HG03439 (cell line): Measurements from ENCODE around the gene NLRP7.
"Not testable (repeated sequence)": the region's sequence is repeated elsewhere in the genome, so short reads cannot be mapped to it uniquely, and the experiment has no call there.

ENCODE experiments used
- ATAC-seq: cut with Tn5 transposase; IDR thresholded peaks from one replicate; pipeline ENCODE4 v1.9.1; 2021; ENCODE audit warnings: mild to moderate bottlenecking, moderate library complexity; ENCODE audit not compliant: unreplicated experiment

NLRP7 gene

GRCh38 chr19:54919646-54920563 is 27.4 kb downstream of the NLRP7 start:
- ATAC-seq: not testable (repeated sequence)

DNA sequence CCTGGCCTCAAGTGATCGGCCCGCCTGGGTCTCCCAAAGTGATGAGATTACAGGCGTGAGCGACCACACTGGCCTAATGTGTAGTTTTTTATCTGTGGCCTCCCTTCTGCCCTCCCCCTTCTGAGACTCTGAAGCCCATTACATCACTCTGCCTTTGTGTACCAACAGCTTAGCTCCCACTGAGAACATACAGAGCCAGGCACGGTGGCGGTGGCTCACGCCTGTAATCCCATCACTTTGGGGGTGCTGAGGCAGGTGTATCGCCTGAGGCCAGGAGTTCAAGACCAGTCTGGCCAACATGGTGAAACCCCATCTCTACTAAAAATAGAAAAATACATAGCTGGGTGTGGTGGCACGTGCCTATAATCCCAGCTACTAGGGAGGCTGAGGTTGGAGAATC is 28.8 kb downstream of the NLRP7 start:
- no peak for ATAC-seq

- no peak for ATAC-seq
Measured at GRCh38 chr19:54916822-54917221, 30.5 kb downstream of the NLRP7 start.

DNA sequence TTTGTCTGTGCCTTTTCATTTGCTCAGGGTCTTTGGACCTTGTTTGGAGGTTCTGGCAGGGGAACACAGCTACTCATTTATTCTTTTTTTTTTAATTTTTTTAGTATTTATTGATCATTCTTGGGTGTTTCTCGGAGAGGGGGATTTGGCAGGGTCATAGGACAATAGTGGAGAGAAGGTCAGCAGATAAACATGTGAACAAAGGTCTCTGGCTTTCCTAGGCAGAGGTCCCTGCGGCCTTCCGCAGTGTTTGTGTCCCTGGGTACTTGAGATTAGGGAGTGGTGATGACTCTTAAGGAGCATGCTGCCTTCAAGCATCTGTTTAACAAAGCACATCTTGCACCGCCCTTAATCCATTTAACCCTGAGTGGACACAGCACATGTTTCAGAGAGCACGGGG is 39.4 kb downstream of the NLRP7 start:
- not testable (repeated sequence) for ATAC-seq

- no peak for ATAC-seq
Measured at GRCh38 chr19:54906819-54907218, 40.5 kb downstream of the NLRP7 start.

GRCh38 chr19:54905803-54906511 is 41.4 kb downstream of the NLRP7 start, which contains the start of gene NCR1:
Gene NCR1, plus strand, starts transcription at chr19:54906148. Its CDS starts 40 bp downstream, at chr19:54906188.
- ATAC-seq: no peak

DNA sequence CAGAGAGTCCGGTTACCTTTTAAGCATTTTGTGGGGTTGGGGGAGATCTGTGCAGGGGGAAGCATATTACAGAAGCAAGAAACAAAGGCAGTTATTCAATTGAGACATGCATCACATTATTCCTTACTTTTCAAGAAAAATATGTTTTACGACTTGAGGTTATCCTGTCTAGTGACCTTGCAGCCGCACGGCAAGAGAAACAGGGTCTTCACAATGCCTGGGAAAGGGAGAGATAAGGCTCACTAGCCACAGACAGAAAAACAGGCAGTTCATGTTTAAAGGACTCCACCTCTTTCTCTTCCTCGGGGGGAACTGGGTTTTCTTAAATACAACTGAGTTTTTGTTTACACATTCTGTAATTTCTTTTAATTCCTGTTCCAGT is 41.9 kb downstream of the NLRP7 start:
- ATAC-seq: no peak

DNA sequence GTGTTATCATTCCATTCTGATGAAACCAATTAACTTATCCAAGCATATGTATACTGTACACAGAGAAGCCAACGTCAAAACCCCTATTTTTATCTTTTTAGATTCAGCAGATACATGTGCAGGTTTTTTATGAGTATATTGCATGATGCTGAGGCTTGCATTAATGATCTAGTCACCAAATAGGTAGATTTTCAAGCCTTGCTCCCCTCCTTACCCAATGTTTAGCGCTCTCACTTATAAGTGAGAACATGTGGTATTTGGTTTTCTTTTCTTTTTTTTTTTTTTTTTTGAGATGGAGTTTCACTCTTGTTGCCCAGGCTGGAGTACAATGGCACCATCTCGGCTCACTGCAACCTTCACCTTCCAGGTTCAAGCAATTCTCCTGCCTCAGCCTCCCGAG is 43.1 kb downstream of the NLRP7 start:
- not testable (repeated sequence) for ATAC-seq

DNA sequence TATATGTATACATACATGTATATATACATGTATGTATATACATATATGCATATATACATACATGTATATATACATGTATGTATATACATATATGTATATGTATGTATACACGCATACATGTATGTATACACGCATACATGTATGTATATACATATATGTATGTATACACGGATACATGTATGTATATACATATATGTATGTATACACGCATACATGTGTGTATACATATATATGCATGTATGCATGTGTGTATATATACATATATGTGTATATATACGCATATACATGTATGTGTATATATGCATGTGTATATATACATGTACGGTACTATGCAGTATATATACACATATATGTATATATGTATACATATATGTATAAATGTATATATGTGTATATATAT is 44.0 kb downstream of the NLRP7 start:
- ATAC-seq: no peak

GRCh38 chr19:54902061-54902460 is 45.3 kb downstream of the NLRP7 start:
- no peak for ATAC-seq

DNA sequence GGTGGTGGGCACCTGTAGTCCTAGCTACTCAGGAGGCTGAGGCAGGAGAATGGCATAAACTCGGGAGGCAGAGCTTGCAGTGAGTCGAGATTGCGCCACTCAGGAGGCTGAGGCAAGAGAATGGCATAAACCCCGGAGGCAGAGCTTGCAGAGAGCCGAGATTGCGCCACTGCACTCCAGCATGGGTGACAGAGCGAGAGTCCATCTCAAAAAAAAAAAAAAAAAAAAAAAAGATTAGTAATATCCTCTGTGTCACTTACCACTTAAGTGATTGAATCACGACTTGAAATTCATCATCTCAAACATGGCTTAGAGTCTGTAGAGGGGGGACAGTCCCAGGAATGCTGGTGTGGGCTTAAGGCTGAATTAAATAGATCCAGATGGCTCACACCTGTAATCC is 46.2 kb downstream of the NLRP7 start:
- ATAC-seq: not testable (repeated sequence)

GRCh38 chr19:54899646-54900045 is 47.7 kb downstream of the NLRP7 start:
- ATAC-seq: not testable (repeated sequence)

DNA sequence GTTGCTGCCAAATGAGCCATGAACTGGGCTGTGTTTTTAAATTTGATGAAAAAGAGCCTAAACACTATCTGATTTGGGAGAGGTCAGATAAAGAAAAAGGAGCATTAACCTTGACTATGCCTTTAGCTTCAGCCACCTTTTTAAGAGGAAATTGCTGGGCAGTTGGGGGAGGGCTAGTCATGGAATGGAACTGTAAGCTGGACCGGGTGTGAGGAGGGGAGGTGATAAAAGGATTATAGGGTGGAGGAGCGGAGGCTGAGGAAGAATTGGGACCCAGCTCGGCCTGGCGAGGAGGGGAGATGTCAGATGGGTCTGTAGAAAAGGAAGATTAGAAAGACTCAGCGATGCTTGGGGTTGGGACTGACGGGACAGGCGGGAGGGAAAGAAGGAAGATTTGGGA is 48.6 kb downstream of the NLRP7 start:
- not testable (repeated sequence) for ATAC-seq

DNA sequence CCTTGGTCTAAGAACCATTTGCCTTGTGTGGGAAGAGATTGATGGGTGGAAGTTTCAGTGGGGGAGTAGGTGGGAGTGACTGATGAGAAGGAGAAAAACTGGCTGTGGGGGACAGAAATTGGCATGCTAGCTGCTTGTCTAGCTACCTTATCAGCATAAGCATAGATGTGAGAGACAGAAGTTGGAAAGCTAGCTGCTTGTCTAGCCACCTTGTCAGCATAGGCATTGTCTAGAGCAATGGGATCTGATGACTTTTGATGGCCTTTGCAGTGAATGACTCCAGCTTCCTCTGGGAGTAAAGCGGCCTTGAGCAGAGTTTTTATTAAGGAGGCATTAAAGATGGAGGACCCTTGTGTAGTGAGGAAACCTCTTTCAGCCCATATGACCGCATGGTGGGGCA is 51.3 kb downstream of the NLRP7 start:
- no peak for ATAC-seq

DNA sequence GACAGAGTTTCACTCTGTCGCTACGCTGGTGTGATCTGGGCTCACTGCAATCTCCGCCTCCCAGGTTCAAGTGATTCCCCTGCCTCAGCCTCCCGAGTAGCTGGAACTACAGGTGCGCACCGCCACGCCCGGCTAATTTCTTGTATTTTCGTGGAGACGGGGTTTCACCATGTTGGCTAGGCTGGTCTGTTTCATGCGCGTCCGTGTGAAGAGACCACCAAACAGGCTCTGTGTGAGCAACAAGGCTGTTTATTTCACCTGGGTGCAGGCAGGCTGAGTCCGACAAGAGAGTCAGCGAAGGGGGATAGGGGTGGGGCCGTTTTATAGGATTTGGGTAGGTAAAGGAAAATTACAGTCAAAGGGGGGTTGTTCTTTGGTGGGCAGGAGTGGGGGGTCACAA is 53.2 kb downstream of the NLRP7 start:
- not testable (repeated sequence) for ATAC-seq

DNA sequence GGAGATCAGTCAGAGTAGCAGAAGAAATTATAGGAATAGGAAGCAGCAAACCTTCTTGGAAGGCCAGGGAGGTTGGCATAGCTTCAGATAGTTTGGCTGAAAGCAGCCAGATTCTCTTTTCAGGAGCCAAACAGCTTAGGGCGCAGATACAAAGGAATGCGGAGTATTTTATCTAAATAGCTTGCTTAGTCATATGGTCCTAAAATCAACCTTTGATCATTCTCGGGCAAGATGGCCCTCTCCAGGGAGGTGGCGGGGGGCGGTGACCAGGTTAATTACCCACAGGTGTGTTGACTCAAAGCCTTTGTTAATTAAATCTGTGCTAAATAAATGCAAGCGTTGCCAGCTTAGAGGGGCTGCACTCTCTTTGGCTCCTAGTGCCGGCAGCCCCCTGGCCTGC is 53.9 kb downstream of the NLRP7 start:
- no peak for ATAC-seq

GRCh38 chr19:54889566-54889965 is 57.8 kb downstream of the NLRP7 start:
- ATAC-seq: no peak

GRCh38 chr19:54888239-54888638 is 59.1 kb downstream of the NLRP7 start:
- no peak for ATAC-seq

- no peak for ATAC-seq
Measured at GRCh38 chr19:54883228-54883627, 64.1 kb downstream of the NLRP7 start.

DNA sequence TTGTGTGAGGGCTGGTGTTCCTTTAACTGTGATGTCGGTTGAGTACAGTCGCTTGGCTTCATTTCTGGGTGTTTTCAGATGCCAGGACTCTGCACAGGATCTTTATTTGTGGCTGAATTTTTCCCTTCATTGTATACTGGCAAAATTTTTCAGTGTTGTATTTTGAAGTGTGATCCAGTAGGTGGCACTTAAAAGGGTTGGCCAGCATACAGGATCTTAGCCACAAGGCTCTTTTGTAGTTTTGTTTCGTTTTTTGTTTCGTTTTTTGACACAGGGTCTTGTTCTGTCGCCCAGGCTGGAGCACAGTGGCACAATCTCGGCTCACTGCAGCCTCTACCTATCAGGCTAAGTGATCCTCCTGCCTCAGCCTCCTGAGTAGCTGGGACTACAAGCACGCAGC is 64.6 kb downstream of the NLRP7 start:
- ATAC-seq: no peak

DNA sequence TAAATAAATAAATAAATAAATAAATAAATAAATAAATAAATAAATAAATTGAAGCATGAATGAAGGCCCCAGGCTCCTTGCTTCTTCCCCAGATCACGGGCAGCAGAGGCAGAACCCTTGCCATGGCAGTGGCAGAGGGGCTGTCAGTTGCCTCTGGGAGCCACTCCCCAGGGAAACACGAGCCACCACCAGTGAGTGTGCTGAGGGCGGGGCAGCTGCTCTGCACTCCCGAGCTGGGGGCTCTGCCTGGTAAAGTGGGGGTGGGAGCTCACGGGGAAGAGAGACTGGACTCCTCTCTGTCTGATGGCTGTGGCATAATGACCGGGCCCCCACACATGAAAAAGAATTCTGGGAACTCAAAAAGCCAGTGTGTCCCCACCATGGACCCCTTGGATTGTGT is 65.4 kb downstream of the NLRP7 start:
- no peak for ATAC-seq

- ATAC-seq: no peak
Measured at GRCh38 chr19:54877471-54877870, 69.9 kb downstream of the NLRP7 start.
